Bronchial epithelial cell (primary cell): Measurements from ENCODE around the gene IL2RA. TPM values are rescaled to one million over a fixed set of nuclear protein-coding genes. Genes with fewer than 3 reads are reported as not detected.

ENCODE experiments used
- DNase-seq: peaks from one replicate; pipeline ENCODE4 v3.0.0-alpha.2; 2010; ENCODE audit warnings: low read depth
- FAIRE-seq: peaks from 2 replicates; lab custom pipeline; 2011; peaks lifted over from hg19 to GRCh38; lab: Jason Lieb, UNC
- H3K27me3 ChIP-seq: 2 replicates; pipeline ENCODE4 v1.5.1; 2011; ENCODE audit warnings: low read length; ENCODE audit not compliant: control insufficient read depth, insufficient read depth
- H3K36me3 ChIP-seq: 2 replicates; pipeline ENCODE4 v1.5.1; 2011; ENCODE audit warnings: low read length; ENCODE audit not compliant: control insufficient read depth, insufficient read depth
- H3K4me3 ChIP-seq: 2 replicates; pipeline ENCODE4 v1.5.1; 2011; ENCODE audit warnings: mild to moderate bottlenecking, low read depth, low read length, control low read depth
- total RNA-seq: library from RNA; depleted of rRNA; stranded (reverse); fragments of >200 nt; gene quantifications from 2 replicates; pipeline ENCODE4 v1.2.1, GENCODE V29; 2014
- TF ChIP-seq, protein P1 (sequence below): IDR thresholded peaks from 2 replicates; pipeline ENCODE4 v1.5.1; 2011; ENCODE audit warnings: mild to moderate bottlenecking, moderate library complexity, low read length, control low read depth, inconsistent platforms; ENCODE audit not compliant: insufficient read depth, severe bottlenecking

The IL2RA gene
- total RNA-seq, 1 donor from 2014 or later = not detected

GRCh38 chr10:6077071-6077675, 15.0 kb upstream of the IL2RA start:
- no peak overlapping the region for H3K4me3 ChIP-seq
- H3K27me3 ChIP-seq = no peaks in the 10 kb centered on the region
- H3K36me3 ChIP-seq = no peaks in the 10 kb centered on the region
- FAIRE-seq = no peak
- TF ChIP-seq, protein P1, sequence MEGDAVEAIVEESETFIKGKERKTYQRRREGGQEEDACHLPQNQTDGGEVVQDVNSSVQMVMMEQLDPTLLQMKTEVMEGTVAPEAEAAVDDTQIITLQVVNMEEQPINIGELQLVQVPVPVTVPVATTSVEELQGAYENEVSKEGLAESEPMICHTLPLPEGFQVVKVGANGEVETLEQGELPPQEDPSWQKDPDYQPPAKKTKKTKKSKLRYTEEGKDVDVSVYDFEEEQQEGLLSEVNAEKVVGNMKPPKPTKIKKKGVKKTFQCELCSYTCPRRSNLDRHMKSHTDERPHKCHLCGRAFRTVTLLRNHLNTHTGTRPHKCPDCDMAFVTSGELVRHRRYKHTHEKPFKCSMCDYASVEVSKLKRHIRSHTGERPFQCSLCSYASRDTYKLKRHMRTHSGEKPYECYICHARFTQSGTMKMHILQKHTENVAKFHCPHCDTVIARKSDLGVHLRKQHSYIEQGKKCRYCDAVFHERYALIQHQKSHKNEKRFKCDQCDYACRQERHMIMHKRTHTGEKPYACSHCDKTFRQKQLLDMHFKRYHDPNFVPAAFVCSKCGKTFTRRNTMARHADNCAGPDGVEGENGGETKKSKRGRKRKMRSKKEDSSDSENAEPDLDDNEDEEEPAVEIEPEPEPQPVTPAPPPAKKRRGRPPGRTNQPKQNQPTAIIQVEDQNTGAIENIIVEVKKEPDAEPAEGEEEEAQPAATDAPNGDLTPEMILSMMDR = no peak
- no peak for DNase-seq

- DNase-seq (peak; percentile 42), FAIRE-seq (peak; percentile 73)
- Histone ChIP-seq H3K36me3 (no peaks in the 10 kb centered on the region), H3K27me3 (no peaks in the 10 kb centered on the region), H3K4me3 (no peak overlapping the region)
- TF ChIP-seq, protein P1 = no peak
Observed at GRCh38 chr10:6074489-6075301, 12.5 kb upstream of the IL2RA start.

DNA sequence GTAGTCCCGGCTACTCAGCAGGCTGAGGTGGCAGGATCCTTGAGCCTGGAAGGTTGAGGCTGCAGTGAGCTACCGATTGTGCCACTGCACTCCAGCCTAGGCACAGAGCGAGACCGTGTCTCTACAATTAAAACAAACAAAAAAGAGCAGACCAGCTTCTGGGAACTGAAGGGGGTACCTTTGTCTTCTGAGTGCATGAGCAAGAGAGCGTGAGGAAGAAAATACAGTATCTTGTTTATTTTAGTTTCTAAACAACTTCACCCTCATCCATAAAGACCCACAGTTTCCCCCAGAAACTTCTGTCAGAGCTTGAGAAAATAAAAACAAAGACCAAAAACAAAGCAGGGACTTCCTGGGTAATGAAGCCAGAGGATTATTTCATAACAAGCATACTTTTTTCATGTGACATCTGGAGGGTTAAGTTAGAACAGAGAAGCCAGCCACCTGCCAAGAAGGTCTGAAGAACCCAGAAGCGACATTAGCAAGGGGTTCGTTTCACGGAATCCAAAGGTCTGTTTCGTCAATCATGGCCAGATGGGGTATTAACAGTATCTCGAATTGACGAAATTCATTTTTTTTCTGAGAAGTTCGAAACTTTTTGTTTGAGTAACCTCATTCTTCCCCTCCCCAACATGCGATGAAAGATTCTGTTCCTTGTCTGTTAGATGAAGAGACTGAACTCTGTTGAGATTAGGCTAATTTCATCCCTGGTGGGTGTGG, 10.2 kb upstream of the IL2RA start:
- TF ChIP-seq, protein P1 = no peak
- FAIRE-seq (no peak), DNase-seq (no peak)
- H3K27me3 ChIP-seq = no peaks in the 10 kb centered on the region
- H3K4me3 ChIP-seq = no peak overlapping the region
- H3K36me3 ChIP-seq = no peaks in the 10 kb centered on the region

- H3K4me3 ChIP-seq = no peak overlapping the region
- no peaks in the 10 kb centered on the region for H3K36me3 ChIP-seq
- H3K27me3 ChIP-seq = no peaks in the 10 kb centered on the region
- TF ChIP-seq, protein P1 = no peak
- FAIRE-seq (no peak), DNase-seq (no peak)
Observed at GRCh38 chr10:6071181-6072175, 9.3 kb upstream of the IL2RA start.

- H3K27me3 ChIP-seq = no peaks in the 10 kb centered on the region
- FAIRE-seq = no peak
- TF ChIP-seq, protein P1 = no peak
Observed at GRCh38 chr10:6070660-6071059, 8.5 kb upstream of the IL2RA start.

More at GRCh38 chr10:6070660-6071059, 8.5 kb upstream of the IL2RA start:
- DNase-seq = no peak
- no peaks in the 10 kb centered on the region for H3K36me3 ChIP-seq
- no peak overlapping the region for H3K4me3 ChIP-seq
